GM10847 (cell line): ENCODE data around the gene PCDHGC4.

Experiments
- POLR2A ChIP-seq: IDR thresholded peaks from 2 replicates; pipeline ENCODE4 v1.6.1; 2011; ENCODE audit not compliant: insufficient read length; ENCODE audit errors: extremely low read depth

Gene PCDHGC4

DNA sequence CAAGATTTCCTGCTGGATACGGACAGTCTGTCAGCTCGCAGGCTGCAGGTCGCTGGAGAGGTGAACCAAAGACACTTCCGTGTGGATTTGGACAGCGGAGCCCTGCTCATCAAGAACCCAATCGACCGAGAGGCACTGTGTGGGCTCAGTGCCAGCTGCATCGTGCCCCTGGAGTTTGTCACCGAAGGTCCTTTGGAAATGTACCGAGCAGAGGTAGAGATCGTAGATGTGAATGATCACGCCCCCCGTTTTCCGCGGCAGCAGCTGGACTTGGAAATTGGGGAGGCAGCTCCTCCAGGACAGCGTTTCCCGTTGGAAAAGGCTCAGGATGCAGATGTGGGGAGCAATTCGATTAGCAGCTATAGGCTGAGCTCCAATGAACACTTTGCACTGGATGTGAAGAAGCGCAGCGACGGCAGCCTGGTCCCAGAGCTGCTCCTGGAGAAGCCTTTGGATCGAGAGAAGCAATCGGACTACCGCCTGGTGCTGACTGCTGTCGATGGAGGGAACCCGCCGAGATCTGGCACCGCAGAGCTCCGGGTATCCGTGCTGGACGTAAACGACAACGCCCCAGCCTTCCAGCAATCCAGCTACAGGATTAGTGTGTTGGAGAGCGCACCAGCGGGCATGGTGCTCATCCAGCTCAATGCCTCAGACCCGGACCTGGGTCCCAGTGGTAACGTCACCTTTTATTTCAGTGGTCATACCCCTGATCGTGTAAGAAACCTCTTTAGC is 658 bp downstream of the PCDHGC4 start:
- no peak for TF ChIP-seq POLR2A

DNA sequence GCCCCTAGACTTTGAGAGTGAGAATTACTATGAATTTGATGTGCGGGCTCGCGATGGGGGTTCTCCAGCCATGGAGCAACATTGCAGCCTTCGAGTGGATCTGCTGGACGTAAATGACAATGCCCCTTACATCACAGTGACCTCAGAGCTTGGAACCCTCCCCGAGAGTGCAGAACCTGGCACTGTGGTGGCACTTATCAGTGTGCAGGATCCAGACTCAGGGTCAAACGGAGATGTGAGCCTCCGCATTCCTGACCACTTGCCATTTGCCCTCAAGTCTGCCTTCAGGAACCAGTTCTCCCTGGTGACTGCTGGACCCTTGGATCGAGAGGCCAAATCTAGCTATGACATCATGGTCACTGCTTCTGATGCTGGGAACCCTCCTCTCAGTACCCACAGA is 1.3 kb downstream of the PCDHGC4 start:
- TF ChIP-seq POLR2A: no peak

DNA sequence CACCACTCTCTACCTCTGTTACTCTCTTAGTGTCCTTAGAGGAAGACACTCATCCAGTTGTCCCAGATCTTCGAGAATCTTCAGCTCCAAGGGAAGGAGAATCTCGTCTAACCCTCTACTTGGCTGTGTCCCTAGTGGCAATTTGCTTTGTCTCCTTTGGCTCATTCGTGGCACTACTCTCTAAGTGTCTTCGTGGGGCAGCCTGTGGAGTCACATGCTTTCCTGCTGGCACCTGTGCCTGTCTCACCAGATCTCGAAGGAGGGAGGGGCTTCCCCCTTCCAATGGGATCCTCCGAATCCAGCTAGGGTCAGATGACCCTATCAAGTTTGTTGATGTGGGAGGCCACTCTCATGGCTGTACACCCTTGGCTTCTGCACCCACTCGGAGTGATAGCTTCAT is 2.3 kb downstream of the PCDHGC4 start:
- no peak for TF ChIP-seq POLR2A

DNA sequence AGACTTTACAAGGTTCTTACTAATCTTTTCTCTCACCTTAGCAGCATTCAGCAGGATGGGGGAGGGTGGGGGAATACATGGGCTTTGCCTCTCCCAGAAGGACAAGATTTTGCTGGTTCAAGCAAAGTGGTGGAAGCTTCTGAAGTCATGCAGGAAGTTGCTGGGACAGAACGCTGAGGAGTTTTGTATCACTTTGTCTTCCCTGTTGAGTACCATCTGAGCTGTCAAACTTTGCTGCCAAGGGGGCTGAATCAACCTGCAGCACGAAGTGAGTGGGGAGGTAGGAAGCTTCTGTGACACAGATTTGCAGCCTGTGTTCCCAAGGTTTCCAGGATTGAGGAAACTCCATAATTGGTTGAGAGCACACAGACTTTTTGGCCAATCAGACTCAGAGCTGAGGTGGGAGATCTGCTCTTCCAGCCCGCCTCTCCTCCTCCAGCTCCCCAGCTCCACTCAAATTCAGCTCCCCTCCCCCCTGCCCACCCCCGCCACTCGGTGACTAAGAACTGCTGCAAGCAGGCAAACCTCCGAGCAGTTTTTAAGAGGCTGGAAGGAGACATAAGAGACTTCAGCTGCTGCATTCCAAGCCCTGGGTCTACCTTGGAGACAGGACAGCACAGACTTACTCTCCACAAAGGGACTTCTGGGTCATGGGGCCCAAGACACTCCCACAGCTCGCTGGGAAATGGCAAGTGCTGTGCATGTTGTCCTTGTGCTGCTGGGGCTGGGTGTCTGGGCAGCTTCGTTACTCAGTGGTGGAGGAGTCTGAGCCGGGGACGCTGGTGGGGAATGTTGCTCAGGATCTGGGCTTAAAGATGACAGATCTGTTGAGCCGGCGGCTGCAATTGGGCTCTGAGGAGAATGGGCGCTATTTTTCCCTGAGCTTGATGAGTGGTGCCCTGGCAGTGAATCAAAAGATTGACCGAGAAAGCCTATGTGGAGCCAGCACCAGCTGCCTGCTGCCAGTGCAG is 4.0 kb downstream of the PCDHGC4 start, which contains the start of gene PCDHGC5:
TSS of gene PCDHGC5 (plus strand) at position 491 of the 971 bp plus-strand sequence. CDS start at position 651, 160 bp downstream.
- no peak for TF ChIP-seq POLR2A

DNA sequence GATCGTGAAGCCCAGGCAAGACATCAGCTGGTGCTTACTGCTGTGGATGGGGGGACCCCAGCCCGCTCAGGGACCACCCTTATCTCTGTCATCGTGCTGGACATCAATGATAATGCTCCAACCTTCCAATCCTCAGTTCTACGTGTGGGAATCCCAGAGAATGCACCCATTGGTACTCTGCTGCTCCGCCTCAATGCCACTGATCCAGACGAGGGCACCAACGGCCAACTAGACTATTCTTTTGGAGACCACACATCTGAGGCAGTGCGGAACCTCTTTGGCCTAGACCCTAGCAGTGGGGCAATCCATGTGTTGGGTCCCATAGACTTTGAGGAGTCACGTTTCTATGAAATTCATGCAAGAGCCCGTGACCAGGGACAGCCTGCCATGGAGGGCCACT is 5.0 kb downstream of the PCDHGC4 start:
- TF ChIP-seq POLR2A: no peak

DNA sequence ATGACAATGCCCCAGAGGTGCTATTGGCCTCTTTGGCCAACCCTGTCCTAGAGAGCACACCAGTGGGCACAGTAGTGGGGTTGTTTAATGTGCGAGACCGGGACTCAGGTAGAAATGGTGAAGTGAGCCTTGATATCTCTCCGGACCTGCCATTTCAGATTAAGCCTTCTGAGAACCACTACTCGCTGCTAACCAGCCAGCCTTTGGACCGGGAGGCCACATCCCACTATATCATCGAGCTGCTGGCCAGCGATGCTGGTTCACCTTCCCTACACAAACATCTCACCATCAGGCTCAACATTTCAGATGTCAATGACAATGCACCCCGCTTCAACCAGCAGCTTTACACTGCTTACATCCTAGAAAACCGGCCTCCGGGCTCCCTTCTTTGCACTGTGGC is 5.4 kb downstream of the PCDHGC4 start:
- no peak for TF ChIP-seq POLR2A

DNA sequence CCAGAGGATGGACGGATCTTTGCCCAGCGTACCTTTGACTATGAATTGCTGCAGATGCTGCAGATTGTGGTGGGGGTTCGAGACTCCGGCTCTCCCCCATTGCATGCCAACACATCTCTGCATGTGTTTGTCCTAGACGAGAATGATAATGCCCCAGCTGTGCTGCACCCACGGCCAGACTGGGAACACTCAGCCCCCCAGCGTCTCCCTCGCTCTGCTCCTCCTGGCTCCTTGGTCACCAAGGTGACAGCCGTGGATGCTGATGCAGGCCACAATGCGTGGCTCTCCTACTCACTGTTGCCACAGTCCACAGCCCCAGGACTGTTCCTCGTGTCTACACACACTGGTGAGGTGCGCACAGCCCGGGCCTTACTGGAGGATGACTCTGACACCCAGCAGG is 5.9 kb downstream of the PCDHGC4 start:
- no peak for TF ChIP-seq POLR2A

DNA sequence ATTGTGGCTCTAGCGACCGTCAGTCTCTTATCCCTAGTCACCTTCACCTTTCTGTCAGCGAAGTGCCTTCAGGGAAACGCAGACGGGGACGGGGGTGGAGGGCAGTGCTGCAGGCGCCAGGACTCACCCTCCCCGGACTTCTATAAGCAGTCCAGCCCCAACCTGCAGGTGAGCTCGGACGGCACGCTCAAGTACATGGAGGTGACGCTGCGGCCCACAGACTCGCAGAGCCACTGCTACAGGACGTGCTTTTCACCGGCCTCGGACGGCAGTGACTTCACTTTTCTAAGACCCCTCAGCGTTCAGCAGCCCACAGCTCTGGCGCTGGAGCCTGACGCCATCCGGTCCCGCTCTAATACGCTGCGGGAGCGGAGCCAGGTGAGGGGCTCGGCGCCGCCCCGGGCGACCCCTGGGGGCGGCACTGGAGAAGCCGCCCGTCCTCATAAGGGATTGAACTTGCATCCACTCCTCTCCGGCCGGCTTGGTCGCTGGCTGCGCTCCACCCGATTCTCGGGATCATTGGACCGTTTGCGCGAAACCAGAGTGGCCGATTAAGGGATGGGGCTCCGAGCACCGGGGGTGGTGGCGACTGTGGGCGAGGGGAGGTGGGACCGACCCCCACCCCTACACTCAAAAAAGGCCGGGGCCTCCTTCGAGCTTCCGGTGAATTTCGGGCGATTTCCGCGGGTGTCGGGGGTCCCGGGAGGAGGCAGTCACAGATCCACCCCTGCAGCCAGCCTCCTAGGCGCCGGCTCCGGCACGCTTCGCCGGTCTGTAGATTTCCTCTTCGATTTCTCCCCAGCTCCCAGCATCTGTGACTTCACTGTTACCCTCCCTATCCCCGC is 6.7 kb downstream of the PCDHGC4 start:
- TF ChIP-seq POLR2A: no peak

DNA sequence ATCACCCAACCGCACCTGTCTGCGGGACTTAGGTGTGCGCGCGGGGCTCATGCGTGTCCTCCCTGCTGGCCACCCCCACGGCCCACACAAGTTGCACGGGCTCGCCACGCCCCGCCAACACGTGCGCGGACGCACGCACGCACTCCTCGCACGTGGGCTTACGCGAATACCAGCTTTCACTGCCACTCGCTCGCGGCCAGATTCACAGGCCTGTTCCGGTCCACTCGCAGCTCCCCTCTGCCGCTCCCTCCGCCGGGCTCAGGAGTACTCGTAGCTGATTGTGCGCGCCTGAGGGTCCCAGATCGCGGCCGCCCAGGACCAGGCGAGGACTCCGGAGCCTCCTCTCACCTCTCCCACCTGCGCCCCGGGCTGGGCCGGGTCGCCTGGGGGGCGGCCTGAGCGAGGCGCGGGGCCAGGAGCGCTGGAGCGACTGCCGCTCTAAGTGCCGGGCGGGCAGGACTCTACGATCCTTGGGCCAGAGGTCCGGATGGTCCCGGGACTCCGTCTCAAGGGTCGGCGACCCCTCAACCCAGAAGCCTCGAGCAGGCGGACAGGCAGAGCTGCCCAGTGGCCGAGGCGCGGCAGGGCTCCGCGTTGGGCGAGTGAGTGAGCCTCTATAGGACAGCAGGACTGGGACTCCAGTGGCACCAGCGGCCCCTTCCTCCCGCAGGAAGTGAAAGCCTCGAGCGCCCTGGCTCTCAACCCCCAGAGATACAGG is 7.5 kb downstream of the PCDHGC4 start:
- no peak for TF ChIP-seq POLR2A

DNA sequence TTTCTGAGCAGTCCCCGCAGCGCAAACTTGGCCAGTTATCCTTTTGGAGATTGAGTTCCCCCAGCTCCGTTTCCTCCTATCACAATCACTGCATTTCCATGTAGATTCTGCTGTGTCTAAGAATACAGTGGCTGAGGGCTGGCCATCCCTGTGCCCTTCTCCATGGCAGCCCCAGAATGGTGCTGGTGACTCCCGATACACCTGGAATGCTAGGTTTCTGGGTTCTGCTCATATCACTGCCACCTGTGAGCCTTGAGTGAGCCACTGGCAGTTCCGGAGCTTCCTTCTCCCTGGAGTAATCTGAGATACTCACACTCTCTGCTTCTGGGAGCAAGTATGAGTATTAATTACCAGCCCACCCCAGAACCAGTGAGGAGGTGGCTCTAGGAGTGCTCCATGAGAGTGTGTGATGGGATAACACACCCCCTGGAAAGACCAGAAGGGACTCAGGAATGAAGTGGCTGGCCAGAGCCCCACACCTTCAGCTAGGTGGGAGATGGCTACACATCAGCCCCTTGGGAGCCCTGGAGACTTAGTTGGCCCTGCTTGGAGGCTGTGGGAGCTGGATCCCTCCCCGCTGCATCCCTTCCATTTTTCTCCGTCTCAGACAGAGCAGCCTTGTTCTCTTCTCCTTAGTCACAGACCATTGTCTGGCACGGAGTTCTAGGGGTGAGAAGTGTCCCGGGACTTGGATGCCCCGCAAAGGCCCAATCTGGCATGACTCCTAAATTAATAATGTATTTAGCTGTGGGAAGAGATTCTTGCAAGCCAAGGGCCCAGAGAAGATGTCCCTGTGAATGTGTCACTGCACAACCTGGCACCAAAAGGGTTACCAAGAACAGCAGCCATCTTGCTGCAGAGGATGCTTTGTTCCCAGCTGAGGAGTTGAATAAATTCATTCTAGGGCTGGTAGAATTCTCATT is 8.9 kb downstream of the PCDHGC4 start:
- no peak for TF ChIP-seq POLR2A

DNA sequence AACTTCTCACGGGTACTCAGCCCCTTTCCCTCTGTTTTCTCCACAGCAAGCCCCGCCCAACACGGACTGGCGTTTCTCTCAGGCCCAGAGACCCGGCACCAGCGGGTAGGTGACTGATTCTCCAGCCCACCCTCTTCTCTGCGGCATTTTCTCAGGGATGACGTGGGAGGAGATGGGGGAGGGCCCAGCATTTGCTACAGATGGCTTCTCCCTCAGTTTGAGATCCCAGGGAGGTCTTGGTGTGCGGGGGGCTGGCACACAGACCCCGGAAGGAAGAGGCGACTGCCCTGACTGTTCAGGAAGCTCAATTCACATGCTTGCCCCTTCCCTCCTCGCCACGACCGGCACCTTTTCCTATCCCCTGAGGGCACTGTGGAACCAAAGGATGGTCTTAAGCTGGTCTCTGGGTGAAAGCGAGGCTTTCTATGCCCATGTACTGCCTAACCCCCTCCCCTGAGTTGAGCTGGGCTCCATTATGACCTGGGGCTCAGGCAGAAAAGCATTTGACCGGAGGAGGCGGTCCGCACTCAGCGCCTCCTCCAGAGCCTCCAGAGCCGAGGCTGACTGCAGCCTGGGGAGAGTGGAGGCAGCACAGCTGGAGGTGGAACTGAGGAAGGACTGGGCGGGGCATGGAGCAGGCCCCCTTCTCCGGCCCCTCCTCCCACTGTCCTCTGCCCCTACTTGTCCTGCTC is 10.1 kb downstream of the PCDHGC4 start:
- TF ChIP-seq POLR2A: no peak

DNA sequence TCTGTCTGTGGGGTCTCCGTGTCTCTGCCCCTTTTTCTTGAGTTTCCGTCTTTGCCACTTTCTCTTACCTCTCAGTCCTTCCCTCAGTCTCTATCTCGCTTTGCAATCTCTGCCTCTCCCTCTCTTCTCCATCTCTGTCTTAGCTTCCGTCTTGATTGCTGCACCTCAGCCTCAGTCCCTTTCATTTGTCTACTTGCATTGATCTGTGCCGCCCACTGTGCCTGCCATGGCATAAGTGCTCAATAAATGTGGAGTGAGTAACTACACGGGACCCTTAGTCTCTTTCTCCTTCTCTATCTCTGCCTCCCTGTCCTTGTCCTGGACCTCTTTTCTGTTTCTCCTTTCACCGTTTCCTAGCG is 10.6 kb downstream of the PCDHGC4 start:
- TF ChIP-seq POLR2A: no peak

DNA sequence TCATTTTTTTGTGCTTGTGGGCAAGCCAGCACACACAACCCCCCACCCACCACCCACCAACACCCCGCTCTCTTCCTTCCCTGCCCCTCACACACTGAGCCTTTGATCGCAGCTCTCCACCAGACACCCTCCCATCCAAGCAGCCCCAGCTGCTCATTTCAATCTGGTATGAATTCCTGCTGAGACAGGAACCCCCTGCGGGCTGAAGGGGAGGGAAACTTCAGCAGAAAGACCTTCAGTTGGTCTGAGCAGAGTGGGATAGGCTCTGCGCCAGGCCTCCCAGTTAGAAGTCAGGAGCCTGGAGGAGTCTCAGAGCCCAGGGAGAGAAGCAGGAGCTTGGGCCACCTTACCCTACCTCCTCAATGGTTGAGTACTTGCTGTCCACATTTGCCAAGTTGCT is 11.2 kb downstream of the PCDHGC4 start:
- TF ChIP-seq POLR2A: no peak

DNA sequence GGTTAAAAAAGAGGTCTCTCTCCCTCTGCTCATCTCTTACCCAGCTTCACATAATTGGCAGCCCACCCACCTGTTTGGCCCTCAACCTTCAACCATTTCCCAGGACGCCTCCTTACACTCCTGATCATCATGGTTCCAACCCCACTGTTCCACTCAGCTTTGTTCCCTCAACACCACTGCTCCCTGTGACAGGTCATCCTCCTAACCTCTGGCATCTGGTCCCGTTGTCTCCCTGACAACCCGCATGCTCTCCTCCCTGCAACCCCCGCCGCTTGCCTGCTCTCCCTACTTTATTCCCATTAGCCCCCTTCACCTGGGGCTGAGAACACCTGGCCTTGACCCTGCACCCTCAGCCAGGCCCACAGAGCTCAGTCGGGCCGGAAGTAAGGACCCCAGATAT is 16.9 kb downstream of the PCDHGC4 start:
- no peak for TF ChIP-seq POLR2A

DNA sequence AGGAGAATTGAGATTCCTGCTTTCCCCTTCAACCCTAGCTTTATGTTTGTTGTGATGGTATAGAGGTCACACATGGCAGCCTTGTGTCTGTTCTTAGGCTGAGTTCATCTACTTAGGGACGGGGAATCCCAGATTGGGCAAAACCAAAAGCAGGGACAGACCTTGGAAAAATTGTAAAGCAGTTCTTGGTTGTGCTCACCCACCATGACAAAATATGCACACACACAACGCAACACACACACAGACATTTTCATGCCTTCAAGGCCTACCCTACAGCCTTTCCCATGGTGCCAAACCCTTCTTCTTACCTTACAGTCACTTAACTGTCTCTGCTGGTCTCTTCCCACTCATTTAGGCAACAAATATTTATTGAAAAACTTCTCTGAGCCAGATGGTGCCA is 18.9 kb downstream of the PCDHGC4 start:
- no peak for TF ChIP-seq POLR2A
